Choroid plexus epithelial cell (primary cell): ENCODE results near the gene OLFM4.

Experiments used
- DNase-seq: peaks from one replicate; pipeline ENCODE4 v3.0.0-alpha.2; 2010; ENCODE audit warnings: low read depth
- H3K4me3 ChIP-seq: 2 replicates; pipeline ENCODE4 v1.5.1; 2011; ENCODE audit warnings: low read depth, mild to moderate bottlenecking, control low read depth, low read length, moderate library complexity
- CTCF ChIP-seq: conservative IDR thresholded peaks from 2 replicates; pipeline ENCODE4 v1.5.1; 2011; ENCODE audit warnings: low read depth, mild to moderate bottlenecking, control low read depth, inconsistent platforms, low read length, moderate library complexity

Gene OLFM4

GRCh38 chr13:53048880-53049279 lies 20.3 kb downstream of the OLFM4 start:
- TF ChIP-seq CTCF, result no peak
- DNase-seq, result no peak
- no peak overlapping the region for H3K4me3 ChIP-seq

GRCh38 chr13:53050151-53050550 lies 21.5 kb downstream of the OLFM4 start:
- H3K4me3 ChIP-seq, result no peak overlapping the region
- no peak for DNase-seq
- TF ChIP-seq CTCF, result no peak

GRCh38 chr13:53052675-53053074 lies 24.1 kb downstream of the OLFM4 start:
- no peak for DNase-seq
- H3K4me3 ChIP-seq, result no peak overlapping the region
- TF ChIP-seq CTCF, result no peak

- no peak overlapping the region for H3K4me3 ChIP-seq
- DNase-seq, result no peak
- no peak for TF ChIP-seq CTCF
Measured at GRCh38 chr13:53054569-53054968, 26.0 kb downstream of the OLFM4 start.

GRCh38 chr13:53058065-53058679 lies 29.6 kb downstream of the OLFM4 start:
- no peak for TF ChIP-seq CTCF

GRCh38 chr13:53060840-53061490 lies 32.4 kb downstream of the OLFM4 start:
- no peak overlapping the region for H3K4me3 ChIP-seq
- TF ChIP-seq CTCF, result no peak
- DNase-seq, result no peak

More at GRCh38 chr13:53058065-53058679, 29.6 kb downstream of the OLFM4 start:
- H3K4me3 ChIP-seq, result no peak overlapping the region
- DNase-seq, result no peak

- DNase-seq, result no peak
- no peak for TF ChIP-seq CTCF
- H3K4me3 ChIP-seq, result no peak overlapping the region
Measured at GRCh38 chr13:53064731-53065130, 36.1 kb downstream of the OLFM4 start.
